ENCODE results near the gene ABCA2.

GRCh38 chr9:136977649-136978072 lies 50.4 kb downstream of the ABCA2 start:
- TF ChIP-seq CTCF (IDR thresholded peaks at IDR 0.05) (peak in 1 of 6 experiments; percentile 8), POLR2A (IDR thresholded peaks at IDR 0.05) (no peak), POLR2AphosphoS5 (IDR thresholded peaks at IDR 0.05) (no peak), EP300 (IDR thresholded peaks at IDR 0.05) (no peak)
